Measurements from ENCODE around the gene PPP1R12B. TPM values are rescaled to one million over a fixed set of nuclear protein-coding genes. Genes with fewer than 3 reads are reported as not detected.
A peak's percentile ranks its signal among the peaks of the same experiment; 100 is the strongest.

Gene PPP1R12B
- total and polyA plus RNA-seq, 4 donors, result 4.0 to 31.6 (median 9.7) TPM

DNA sequence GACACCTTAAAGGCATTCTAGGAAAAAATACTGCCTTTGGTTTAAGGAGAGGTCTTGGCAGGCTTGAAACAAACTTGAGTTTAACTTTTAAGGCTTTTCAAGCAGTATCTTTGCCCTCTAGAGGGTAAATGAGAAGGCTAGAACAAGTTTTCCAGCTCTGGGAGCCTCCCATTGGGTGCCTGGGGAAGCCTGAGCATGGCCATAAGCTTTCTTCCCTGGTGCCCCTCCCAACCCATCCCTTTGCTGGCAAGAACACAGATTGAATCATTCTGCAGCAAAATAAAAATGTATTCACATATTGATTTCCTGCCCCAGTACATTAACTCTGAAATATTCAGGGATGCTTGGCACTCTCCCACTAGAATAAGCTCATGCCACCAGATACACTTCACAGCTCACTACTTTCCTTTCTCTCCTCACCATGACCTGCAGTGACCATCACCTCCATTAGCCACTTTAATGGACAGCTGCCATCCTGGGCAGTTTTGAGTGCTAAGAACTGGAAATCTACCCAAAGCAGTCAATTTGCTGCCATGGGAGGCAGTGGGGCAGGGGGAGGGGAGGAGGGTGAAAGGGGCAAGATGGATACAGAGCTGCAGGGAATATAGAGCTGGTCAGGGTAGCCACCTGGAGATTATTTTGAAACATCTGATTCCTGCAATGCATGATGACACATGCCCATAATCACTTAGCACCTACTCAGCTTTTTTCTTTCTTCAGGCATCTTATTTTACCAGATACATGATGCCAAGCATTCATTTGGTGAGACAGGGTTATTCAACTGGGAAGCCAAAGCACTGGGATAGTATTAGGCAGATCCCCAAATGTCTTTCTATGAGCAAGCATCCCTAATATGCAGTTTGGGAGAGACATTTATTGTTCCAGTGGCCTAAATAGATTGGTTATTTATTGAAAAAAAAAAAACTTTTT is 221.2 kb downstream of the PPP1R12B start:
- no peak overlapping the region for H3K4me3 ChIP-seq (ENCODE audit: low read depth in 1 of 3, low read length in 3 of 3)
- no peak for DNase-seq (ENCODE audit: low spot score)
- no peaks in the 10 kb centered on the region for H3K9me3 ChIP-seq (ENCODE audit: control insufficient read depth in 4 of 4, low read length in 3 of 4)
- peaks cover 0 to 8% (median 2%) of the 10 kb centered on the region in 4 donors for H3K4me1 ChIP-seq (ENCODE audit: control insufficient read depth in 4 of 4, insufficient read depth in 4 of 4, low read length in 3 of 4)
- peaks cover 2 to 15% (median 9%) of the 10 kb centered on the region in 4 donors for H3K36me3 ChIP-seq (ENCODE audit: control insufficient read depth in 4 of 4, insufficient read depth in 3 of 4, low read depth in 1 of 4, low read length in 3 of 4)
- H3K27me3 ChIP-seq (ENCODE audit: control insufficient read depth in 4 of 4, insufficient read depth in 4 of 4, low read length in 3 of 4), result no peaks in the 10 kb centered on the region
- no peak overlapping the region for H3K9ac ChIP-seq (ENCODE audit: low read depth in 1 of 2, low read length in 2 of 2)
- TF ChIP-seq HNF4G (IDR thresholded peaks at IDR 0.05), result no peak
- TF ChIP-seq, protein P1, sequence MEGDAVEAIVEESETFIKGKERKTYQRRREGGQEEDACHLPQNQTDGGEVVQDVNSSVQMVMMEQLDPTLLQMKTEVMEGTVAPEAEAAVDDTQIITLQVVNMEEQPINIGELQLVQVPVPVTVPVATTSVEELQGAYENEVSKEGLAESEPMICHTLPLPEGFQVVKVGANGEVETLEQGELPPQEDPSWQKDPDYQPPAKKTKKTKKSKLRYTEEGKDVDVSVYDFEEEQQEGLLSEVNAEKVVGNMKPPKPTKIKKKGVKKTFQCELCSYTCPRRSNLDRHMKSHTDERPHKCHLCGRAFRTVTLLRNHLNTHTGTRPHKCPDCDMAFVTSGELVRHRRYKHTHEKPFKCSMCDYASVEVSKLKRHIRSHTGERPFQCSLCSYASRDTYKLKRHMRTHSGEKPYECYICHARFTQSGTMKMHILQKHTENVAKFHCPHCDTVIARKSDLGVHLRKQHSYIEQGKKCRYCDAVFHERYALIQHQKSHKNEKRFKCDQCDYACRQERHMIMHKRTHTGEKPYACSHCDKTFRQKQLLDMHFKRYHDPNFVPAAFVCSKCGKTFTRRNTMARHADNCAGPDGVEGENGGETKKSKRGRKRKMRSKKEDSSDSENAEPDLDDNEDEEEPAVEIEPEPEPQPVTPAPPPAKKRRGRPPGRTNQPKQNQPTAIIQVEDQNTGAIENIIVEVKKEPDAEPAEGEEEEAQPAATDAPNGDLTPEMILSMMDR (IDR thresholded peaks at IDR 0.05; ENCODE audit: low read depth, low read length, missing input control), result no peak
- TF ChIP-seq TAF1 (conservative IDR thresholded peaks at IDR 0.05), result no peak
- TF ChIP-seq, protein P2, sequence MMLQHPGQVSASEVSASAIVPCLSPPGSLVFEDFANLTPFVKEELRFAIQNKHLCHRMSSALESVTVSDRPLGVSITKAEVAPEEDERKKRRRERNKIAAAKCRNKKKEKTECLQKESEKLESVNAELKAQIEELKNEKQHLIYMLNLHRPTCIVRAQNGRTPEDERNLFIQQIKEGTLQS (IDR thresholded peaks at IDR 0.05), result no peak
- no peak for TF ChIP-seq RXRA (IDR thresholded peaks at IDR 0.05)
- TF ChIP-seq JUND (IDR thresholded peaks at IDR 0.05), result no peak
- no peak for TF ChIP-seq NR2F2 (IDR thresholded peaks at IDR 0.05)
- TF ChIP-seq FOXA1 (IDR thresholded peaks at IDR 0.05), result no peak
- no peak for TF ChIP-seq SP1 (IDR thresholded peaks at IDR 0.05)
- TF ChIP-seq, protein P3, sequence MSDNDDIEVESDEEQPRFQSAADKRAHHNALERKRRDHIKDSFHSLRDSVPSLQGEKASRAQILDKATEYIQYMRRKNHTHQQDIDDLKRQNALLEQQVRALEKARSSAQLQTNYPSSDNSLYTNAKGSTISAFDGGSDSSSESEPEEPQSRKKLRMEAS (IDR thresholded peaks at IDR 0.05), result no peak
- no peak overlapping the region for H3K27ac ChIP-seq (ENCODE audit: low read depth in 1 of 2, low read length in 2 of 2)

DNA sequence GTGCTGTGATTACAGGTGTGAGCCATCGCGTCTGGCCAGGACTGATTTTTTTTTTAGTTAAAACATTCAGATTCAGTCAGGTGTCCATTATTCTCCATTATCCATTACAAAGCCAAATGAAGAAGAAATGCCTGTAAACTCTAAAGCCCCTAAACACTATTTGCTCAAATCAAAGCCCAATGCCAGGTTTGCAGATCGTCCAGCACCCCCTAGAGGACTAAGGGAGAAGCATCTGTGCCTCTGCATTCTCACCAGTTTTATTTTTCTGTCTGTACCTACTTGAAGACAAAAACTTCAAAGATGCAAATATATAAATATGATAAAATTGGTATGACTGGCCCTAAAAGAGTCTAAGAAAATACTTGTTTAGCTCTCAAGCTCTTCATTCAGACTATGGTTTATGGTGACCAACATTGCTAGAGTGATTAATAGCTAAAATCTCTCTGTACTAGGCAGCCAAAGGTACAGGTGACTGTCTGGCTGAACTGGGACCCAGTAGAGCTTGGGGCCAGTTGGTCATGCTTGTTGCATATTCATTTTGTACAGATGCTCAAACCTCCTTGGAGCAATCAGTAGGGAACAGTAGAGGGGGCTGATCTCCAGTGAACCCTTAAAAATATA is 223.3 kb downstream of the PPP1R12B start:
- Histone ChIP-seq H3K9ac (ENCODE audit: low read depth in 1 of 2, low read length in 2 of 2) (no peak overlapping the region), H3K27ac (ENCODE audit: low read depth in 1 of 2, low read length in 2 of 2) (no peak overlapping the region), H3K4me3 (ENCODE audit: low read depth in 1 of 3, low read length in 3 of 3) (no peak overlapping the region), H3K27me3 (ENCODE audit: control insufficient read depth in 4 of 4, insufficient read depth in 4 of 4, low read length in 3 of 4) (no peaks in the 10 kb centered on the region), H3K9me3 (ENCODE audit: control insufficient read depth in 4 of 4, low read length in 3 of 4) (no peaks in the 10 kb centered on the region), H3K4me1 (ENCODE audit: control insufficient read depth in 4 of 4, insufficient read depth in 4 of 4, low read length in 3 of 4) (peaks cover 0 to 8% (median 2%) of the 10 kb centered on the region in 4 donors), H3K36me3 (ENCODE audit: control insufficient read depth in 4 of 4, insufficient read depth in 3 of 4, low read depth in 1 of 4, low read length in 3 of 4) (peaks cover 1 to 11% (median 9%) of the 10 kb centered on the region in 4 donors)
- no peak for DNase-seq (ENCODE audit: low spot score)
- TF ChIP-seq, protein P3 (IDR thresholded peaks at IDR 0.05), result no peak
- TF ChIP-seq RAD21 (IDR thresholded peaks at IDR 0.05) (peak; percentile 90 to 92), HNF4A (conservative IDR thresholded peaks at IDR 0.05) (no peak), FOXA2 (IDR thresholded peaks at IDR 0.05) (no peak), RXRA (IDR thresholded peaks at IDR 0.05) (no peak), JUND (IDR thresholded peaks at IDR 0.05) (no peak)
- TF ChIP-seq, protein P4, sequence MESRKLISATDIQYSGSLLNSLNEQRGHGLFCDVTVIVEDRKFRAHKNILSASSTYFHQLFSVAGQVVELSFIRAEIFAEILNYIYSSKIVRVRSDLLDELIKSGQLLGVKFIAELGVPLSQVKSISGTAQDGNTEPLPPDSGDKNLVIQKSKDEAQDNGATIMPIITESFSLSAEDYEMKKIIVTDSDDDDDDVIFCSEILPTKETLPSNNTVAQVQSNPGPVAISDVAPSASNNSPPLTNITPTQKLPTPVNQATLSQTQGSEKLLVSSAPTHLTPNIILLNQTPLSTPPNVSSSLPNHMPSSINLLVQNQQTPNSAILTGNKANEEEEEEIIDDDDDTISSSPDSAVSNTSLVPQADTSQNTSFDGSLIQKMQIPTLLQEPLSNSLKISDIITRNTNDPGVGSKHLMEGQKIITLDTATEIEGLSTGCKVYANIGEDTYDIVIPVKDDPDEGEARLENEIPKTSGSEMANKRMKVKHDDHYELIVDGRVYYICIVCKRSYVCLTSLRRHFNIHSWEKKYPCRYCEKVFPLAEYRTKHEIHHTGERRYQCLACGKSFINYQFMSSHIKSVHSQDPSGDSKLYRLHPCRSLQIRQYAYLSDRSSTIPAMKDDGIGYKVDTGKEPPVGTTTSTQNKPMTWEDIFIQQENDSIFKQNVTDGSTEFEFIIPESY (IDR thresholded peaks at IDR 0.05), result no peak
- TF ChIP-seq, protein P1 (IDR thresholded peaks at IDR 0.05; ENCODE audit: low read depth, low read length, missing input control), result peak; percentile 85
- 63% methylated on average over 3 of the region's 3 CpGs for WGBS

Data from liver (tissue), 9 donors.